ENCODE measurements around the gene MPC2.
"Not testable (repeated sequence)": the region's sequence is repeated elsewhere in the genome, so short reads cannot be mapped to it uniquely, and the experiment has no call there.

MPC2 gene

GRCh38 chr1:167904652-167905130 is 32.2 kb downstream of the MPC2 start:
- DNase-seq: no peak

- DNase-seq: no peak
Observed at GRCh38 chr1:167900907-167901306, 36.0 kb downstream of the MPC2 start.

DNA sequence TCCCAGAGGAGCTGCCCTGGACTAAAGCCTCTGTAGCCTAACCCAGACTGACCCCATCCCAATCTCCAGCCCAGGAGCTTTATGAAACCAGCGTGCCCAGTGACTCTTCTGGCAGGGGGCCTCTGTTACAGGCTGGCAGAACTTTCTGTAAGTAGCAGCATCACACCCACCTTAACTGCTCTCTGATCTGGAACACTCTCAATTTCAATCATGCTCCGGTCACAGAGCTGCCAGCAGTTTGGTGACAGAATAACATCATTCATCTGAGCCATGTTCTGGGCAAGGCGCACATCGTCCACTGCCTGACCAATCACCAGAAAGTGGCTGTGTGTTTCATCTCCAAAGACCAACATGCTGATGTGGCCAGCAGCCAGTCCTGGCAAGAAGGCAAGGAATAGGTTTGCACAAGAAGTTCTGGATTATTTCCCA is 37.6 kb downstream of the MPC2 start:
- no peak for DNase-seq

DNA sequence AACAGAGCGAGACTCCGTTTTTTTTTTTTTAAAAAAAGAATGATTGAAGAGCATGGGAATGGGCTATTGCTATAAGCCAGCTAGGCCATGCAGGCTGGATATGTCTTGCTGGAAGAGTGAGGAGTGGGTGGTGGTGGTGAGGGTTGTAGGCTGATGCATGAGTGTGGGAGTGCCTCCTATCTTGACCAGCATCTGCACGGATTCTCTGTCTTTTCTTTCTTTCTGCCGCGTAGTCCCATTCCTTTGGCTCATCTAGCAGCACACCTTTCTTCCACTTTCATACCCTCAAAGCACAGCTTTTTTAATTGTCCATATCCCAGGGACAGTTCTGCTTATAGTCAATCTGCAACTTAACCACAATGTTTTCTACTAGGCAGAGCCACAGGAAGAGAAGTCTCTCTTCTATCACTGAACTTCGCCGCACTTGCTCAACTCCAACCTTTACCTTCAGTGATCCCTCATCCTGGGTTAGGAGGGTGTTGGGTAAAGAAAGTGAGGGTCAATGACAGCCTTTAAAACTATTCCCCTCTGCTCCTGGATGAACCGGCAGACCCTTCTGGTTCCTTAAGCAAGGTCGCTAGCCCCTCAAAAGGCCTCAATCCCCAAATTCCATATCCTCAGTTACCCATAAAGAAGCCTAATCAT is 38.2 kb downstream of the MPC2 start:
- DNase-seq: no peak

DNA sequence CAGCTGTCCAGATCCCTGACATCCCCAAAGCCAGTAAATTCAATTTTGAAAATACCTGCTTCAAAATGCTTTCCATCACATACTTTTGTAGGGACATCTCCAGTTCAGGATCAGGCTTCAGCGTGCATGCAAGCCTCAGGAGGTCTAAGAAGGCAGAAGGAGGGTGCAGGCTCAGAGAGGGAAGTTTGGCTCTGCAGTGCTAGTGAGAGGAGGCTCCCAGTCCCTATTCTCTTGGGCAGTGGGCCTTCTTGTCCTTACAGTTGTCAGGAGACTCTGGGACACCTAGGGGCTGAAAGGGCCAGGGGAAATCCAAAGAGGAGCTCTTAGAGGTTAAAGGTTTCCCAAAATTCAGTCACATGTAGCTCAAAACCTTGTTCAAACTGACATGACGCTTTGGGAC is 43.1 kb downstream of the MPC2 start:
- DNase-seq: no peak

DNA sequence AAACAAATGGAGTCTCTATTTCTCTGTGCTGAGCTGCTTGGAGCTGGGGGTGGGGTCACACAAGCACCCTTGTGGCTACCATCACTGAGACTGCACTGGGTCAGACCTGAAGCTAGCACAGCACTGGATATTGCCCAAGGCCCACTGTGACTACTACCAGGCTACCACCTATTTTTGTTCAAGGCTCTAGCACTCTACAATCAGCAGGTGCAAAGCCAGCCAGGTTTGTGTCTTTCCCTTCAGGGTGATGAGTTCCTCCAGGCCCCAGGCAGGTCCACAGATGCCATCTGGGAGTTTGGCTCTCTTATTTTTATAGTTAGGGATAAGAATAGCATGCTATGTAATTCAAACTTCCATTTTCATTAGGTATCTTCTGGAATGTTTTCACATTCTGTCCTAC is 46.5 kb downstream of the MPC2 start:
- DNase-seq: no peak

- DNase-seq: not testable (repeated sequence)
Observed at GRCh38 chr1:167887187-167887586, 49.7 kb downstream of the MPC2 start.

DNA sequence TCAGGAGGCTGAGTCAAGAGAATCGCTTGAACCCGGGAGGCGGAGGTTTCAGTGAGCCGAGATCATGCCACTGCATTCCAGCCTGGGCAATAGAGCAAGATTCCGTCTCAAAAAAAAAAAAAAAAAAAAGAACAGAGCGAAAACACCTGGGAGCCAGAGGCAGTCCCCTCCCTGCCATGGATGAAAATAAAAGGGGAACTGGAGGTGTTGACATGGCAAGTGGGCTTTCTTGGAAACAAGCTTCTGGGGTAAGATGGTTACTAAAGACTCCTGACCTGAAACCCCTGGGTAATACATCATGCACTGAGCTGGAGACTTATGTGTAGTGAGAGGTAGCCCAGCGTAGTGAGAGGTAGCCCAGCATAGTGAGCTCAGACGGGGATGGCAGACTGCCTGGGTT is 54.5 kb downstream of the MPC2 start:
- no peak for DNase-seq

GRCh38 chr1:167881786-167882185 is 55.1 kb downstream of the MPC2 start:
- no peak for DNase-seq

- no peak for DNase-seq
Observed at GRCh38 chr1:167881069-167881468, 55.8 kb downstream of the MPC2 start.

- DNase-seq: no peak
Observed at GRCh38 chr1:167880580-167881021, 56.3 kb downstream of the MPC2 start.

DNA sequence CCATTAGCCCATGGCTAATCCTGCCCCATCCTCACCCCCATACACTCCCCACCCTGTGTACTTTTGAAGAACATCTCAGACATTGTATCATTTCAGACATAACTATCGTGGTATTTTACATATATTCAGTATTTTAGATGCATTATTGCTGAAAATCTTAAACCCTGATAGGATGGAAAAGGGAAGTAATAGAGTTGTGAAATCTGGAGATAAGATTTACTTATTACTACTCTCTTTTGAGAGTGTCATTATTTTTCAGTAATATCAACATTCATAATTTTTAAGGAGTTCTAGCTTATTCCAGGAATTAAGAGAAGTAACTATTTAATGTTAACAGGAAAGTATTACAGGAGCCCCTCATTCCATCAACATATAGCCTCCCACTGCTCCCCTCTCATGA is 57.4 kb downstream of the MPC2 start:
- DNase-seq: no peak

DNA sequence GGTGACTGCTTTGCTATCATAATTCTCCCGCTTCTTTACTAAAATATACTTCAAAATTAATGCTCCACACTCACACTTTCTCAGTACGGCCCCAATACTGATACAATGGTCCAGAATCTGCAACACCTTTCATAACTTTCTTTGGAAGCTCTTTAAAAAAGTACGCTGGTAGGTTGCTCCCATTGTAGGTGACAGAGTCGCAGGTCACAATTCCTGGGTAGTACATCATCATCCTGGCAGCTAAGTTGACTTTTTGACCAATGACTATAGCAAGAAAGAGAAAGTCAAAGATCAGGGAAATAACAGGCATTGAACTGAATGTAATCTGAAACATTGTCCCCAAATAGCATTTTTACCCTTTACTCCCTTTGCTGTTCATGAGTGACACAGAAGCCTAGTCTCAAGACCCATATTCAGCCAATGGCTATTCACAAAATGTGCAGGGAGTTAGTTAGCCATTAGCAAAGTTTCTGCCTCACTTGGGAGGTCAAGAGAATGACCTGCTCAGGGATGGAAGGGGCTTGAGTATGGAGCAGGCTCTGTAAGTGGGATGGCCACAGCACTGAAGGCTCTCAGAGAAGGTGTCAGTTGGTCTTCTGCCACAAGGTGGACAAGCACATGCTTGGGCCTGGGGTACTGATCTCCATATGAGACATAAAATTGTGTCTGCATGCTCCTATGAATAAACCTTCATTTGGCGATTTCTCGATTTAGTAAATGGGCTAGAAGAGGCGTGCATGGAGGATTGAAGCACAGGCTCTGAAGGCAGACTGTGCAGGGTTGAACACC is 58.3 kb downstream of the MPC2 start:
- DNase-seq: no peak

DNA sequence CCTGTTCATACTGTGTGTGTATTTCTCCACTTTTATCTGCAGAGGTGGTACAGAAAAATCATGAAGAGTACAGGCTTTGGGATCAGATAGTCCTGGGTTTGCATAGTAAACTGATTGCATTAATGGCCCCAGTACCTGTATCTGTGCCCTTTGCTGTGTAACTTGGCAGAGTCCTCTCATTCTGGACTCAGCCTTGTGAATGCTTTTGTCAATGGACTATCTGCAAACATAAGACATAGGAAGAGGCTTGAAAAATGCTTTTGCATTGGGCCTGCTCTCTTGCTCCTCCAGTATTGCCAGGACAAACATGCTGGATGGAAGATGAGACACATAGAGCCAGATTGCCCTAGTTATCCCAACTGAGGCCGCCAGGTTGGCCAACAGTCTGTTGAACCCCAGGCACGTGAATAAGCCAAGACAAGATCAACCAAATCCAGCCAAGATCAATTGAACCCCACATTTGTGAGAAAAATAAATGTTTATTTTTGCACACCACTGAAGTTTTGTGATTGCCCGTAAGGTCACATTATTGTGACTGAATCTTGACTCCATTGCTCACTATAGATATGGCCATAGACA is 60.2 kb downstream of the MPC2 start:
- DNase-seq: no peak

DNA sequence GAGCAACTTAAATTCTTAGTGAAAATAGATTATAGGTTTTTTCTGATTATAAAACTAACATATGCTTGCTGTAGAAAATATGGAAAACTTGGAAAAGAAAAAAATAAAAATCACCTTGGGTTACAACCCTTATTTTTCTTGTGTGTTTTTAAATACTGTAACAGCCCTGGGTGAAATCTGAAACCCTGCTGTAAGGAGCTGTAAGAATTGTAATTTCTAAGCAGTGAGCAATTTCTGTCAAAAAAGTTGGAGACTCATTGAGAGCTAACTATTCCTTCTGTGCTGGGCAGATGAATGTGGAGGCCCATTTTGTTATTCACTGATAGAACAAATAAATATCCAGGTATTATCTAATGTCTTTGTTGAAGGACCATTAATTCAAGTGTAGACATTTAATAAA is 65.5 kb downstream of the MPC2 start:
- DNase-seq: no peak

DNA sequence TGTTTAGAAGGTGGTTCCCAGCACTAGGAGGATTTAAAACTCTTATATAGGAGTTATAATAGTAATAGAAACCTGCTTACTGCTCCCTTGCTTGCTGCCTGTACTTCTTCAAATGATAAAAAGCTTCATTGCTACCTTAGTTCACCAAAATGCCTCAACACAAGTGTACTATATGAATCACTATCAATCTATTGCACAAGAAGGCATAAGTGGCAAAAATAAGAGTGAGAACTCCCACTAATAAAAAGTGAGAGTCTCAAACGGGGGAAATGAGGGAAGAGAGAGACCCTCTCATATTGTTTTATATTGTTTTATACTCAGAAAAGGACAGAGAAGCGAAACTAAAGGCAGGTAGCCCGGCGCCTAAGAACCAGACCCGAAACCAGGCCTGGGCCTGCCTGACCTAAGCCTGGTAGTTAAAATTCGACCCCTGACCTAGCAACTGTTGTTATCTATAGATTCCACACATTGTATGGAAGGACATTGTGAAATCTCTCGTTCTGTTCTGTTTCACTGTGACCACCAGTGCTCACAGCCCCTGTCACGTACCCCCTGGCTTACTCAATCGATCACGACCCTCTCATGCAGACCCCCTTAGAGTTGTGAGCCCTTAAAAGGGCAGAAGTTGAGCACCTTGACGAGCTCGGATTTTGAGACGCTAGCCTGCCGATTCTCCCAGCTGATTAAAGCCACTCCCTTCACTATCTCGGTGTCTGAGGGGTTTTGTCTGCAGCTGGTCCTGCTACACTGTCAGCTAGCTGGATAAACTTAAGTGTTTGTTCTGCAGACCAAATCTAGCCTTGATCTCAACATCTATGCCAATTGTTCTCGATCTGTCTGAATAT is 67.5 kb downstream of the MPC2 start:
- DNase-seq: not testable (repeated sequence)

DNA sequence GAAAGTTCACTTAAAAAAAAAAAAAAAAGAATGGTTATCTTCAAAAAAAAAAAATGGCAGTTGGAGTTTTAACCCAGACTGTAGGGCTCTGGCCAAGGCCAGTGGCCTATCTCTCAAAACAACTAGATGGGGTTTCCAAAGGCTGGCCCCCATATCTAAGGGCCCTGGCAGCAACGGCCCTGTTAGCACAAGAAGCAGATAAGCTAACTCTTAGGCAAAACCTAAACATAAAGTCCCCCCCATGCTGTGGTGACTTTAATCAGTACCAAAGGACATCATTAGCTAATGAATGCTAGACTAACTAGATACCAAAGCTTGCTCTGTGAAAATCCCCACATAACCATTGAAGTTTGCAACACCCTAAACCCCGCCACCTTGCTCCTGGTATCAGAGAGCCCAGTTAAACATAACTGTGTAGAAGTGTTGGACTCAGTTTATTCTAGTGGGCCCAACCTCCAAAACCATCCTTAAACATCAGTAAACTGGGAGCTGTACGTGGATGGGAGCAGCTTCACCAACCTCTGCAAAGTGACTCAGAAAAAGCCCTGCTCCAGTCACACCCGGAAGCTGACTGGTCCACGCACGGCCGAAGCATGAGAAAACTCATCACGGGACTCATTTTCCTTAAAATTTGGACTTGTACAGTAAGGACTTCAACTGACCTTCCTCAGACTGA is 70.0 kb downstream of the MPC2 start:
- DNase-seq: not testable (repeated sequence)

All from GDM1 (cell line).